OCI-LY3 (cell line): Measurements from ENCODE around the gene ABCG1.

Experiments used
- EZH2phosphoT487 ChIP-seq: fragments of 200-600 bp; shearing (Covaris generic); IDR thresholded peaks from 2 replicates; pipeline ENCODE4 v1.6.1; 2018; ENCODE audit warnings: antibody characterized with exemption, mixed run types, low read depth
- TF ChIP-seq, protein P1 (sequence below): fragments of 200-600, 300-600 bp; sonication (generic); IDR thresholded peaks from 2 replicates; pipeline ENCODE4 v1.5.1; 2014; ENCODE audit warnings: antibody characterized with exemption, low read length, low read depth

DNA sequence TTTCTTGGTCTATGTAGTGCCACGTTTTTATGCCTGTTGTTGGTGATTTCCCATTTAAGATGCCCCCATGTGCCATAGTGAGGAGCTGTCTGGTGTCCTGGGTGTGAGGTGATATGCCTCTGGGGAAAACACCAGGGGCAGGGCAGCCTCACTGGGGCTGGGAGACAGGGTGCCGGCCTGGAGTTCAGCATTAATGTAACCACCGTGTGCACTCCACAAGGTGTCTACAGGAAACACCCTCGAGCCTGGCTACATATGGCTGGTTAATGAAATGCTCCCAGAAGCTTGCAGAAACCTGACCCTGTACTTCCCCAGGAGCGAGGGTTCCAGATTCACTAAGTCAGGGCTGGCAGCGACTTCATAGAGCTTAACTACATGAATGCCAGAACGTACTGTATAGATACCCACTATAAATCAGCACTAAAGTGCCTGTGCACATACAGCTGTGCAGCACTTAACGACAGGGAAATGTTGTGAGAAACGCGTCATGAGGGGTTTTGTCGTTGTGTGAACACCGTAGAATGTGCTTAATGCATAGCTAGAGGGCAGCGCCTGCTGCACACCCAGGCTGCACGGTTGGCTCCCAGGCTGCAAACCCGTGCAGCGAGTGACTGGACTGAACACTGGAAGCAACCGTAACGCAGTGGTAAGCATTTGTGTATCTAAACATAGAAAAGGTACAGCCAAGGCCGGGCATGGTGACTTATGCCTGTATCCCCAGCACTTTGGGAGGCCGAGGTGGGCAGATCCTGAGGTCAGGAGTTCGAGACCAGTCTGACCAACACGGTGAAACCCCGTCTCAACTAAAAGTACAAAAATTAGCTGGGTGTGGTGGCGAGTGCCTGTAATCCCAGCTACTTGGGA is 121.5 kb downstream of the ABCG1 start:
- TF ChIP-seq, protein P1, sequence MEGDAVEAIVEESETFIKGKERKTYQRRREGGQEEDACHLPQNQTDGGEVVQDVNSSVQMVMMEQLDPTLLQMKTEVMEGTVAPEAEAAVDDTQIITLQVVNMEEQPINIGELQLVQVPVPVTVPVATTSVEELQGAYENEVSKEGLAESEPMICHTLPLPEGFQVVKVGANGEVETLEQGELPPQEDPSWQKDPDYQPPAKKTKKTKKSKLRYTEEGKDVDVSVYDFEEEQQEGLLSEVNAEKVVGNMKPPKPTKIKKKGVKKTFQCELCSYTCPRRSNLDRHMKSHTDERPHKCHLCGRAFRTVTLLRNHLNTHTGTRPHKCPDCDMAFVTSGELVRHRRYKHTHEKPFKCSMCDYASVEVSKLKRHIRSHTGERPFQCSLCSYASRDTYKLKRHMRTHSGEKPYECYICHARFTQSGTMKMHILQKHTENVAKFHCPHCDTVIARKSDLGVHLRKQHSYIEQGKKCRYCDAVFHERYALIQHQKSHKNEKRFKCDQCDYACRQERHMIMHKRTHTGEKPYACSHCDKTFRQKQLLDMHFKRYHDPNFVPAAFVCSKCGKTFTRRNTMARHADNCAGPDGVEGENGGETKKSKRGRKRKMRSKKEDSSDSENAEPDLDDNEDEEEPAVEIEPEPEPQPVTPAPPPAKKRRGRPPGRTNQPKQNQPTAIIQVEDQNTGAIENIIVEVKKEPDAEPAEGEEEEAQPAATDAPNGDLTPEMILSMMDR, result no peak
- TF ChIP-seq EZH2phosphoT487, result no peak
